Activated CD4-positive, alpha-beta T cell treated with anti-CD3 and anti-CD28 coated beads for 48 hours (primary cell): ENCODE data around the gene CAD.

Experiments
- DNase-seq: peaks from one replicate; pipeline ENCODE4 v3.0.0-alpha.2; 2020

The CAD gene

DNA sequence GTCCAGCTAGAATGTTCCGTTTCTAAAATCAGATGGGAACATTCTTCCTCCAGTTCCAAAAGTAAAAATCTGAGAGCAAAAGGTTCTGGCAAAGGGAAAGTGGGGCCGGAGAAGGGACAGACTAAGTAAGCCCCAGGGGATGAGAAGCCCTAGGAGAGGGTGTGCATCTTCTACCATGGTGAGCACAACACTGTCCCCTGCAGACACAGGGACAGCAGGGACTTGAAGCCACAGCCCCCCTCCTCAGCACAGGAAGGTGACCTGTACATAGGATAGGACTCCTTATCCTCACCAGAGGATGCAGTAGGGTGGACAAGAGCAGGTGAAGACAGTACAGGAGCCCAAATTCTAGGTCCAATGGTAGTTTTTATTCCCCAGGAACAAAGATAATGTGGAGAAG lies 17.9 kb upstream of the CAD start:
- DNase-seq, result no peak

GRCh38 chr2:27201675-27202074 lies 15.5 kb upstream of the CAD start:
- DNase-seq, result no peak

DNA sequence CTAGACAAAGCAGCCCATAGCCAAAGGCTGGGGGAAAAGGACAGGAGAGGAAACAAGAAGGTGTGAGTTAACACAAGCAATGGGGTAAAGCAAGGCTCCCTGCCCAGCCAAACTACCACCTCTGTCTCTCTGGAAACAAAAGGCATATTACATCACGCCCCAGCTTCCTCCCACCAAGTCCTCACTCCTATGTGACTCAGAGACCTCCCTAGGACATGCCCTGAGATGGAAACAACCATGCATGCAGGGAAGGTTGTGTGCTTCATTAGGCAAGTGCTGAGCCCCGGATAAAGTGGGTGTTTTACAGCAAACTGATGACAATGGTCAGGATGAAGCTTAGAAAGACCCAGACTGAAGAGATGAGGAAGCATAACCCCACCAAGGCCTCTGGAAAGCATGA lies 14.3 kb upstream of the CAD start:
- DNase-seq, result no peak

GRCh38 chr2:27203741-27204140 lies 13.4 kb upstream of the CAD start:
- DNase-seq, result no peak

GRCh38 chr2:27204566-27204965 lies 12.6 kb upstream of the CAD start:
- DNase-seq, result no peak

GRCh38 chr2:27205206-27205605 lies 12.0 kb upstream of the CAD start:
- DNase-seq, result no peak

DNA sequence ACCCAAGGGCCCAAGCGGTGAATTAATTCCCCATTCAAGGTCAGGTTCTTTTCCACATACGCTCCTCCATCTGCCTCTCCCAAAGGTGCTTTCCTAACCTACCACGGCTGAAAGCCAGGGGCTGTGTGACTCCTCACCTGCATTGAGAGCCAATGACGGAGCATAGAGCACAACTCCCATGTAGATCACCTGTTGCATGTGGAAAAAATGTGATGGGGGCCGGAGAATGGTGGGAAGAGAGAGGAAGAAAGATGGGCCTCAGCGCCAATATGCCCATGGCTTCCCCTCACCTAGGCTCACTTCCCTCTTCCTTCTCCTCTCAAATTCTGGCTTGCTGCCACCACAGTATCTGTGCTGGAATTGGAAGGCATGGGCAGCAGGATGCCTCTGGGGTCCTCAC lies 10.8 kb upstream of the CAD start:
- no peak for DNase-seq

GRCh38 chr2:27208486-27209050 lies 8.6 kb upstream of the CAD start:
- DNase-seq, result no peak

- DNase-seq, result no peak
These were observed 7.4 kb upstream of the CAD start for GRCh38 chr2:27209621-27210401.

DNA sequence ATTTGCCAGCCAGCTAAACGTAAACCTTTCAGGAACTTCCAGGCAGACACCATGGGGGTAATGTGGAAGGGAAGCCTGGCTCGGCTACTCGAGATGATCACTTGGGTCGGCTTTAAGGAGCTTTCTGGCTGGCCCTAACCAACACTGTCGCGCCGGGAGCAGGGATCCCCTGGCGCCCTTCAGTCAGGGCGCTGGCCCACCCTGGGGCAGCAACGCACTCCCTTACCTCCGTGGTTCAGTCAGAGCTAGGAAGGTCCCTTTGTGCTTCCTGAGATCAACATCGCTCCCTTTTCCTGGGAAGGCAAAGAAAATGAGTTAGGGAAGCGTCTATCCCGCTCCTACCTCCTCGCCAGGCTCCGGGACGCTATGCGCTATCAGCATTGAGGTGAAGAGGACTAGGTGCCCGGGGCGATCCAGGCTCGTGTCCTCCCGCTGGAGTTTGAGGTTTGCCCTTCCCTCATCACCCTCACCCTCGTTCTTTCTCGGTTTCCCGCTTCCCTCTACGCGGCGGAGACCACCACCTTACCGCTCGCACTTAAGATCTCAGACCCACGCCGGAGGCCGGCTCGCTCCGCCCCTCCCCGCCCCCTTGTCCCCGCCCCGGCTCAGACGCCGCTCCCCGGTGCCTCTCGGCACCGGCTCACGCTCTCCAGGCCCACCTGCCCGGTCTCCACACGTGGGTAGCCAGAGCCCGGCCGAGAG lies 5.8 kb upstream of the CAD start:
- DNase-seq, result no peak

- DNase-seq, result peak; percentile 91
These were observed 5.1 kb upstream of the CAD start, which contains the start of the genes ATRAID and SLC5A6 for GRCh38 chr2:27211943-27212625. Gene ATRAID, plus strand, starts transcription at chr2:27212041. Its CDS starts 328 bp downstream, at chr2:27212369. Gene SLC5A6, minus strand, starts transcription at chr2:27212268. Its CDS starts 4,618 bp downstream, at chr2:27207650.

DNA sequence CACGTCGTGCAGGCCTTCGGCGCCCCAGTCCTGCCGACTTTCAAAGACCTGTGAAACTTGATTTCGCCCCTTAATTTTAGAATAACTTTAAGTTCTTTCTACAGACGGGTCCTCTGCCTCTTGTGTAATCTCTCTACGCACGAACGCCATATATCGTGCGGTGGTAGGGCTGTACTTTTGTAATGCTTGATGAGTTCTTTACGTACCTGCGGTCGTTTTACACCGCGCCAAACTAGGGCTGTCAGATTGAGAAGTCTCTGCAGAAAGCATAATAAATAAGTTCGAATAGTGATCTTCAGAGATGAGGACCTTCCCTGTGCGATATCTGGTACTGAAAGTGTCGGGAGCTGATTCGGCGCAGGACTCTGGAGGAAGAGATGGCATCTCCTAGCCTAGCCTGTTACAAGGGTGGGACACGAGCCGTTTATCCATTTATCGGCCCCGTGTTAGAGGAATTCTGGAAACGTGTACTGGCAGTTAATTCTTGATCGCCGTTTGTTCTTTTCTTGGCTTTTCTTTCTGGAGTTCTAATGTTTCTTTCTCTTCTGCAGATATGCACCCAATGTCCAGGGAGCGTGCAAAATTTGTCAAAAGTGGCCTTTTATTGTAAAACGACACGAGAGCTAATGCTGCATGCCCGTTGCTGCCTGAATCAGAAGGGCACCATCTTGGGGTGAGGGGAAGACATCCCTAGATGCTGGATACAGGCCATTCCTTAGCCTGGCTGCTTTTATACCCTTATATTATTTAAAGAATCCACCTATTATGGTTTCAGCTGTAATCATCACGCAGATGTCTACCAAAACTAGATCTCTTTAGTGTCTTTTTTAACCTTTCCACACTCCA lies 4.3 kb upstream of the CAD start:
- peak; percentile 56 for DNase-seq

- DNase-seq, result no peak
These were observed 2.2 kb upstream of the CAD start for GRCh38 chr2:27214941-27215340.

DNA sequence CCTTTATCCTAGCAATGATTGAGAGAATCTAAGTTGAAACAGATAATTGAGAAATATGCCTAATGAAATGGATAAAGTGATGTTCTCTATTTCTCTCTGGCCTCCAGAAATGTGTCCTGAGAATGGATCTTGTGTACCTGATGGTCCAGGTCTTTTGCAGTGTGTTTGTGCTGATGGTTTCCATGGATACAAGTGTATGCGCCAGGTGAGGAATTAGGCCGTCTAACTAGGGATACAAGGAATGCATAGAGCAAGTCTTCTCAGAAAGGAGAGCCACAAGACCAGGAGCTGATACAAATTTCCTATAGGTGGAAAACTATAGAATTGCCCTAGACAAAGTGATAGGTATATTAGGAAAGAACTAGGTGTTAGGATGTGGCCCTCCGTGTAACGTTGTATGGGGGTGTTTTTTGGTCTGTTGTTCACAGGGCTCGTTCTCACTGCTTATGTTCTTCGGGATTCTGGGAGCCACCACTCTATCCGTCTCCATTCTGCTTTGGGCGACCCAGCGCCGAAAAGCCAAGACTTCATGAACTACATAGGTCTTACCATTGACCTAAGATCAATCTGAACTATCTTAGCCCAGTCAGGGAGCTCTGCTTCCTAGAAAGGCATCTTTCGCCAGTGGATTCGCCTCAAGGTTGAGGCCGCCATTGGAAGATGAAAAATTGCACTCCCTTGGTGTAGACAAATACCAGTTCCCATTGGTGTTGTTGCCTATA lies 592 bp upstream of the CAD start:
- DNase-seq, result no peak

GRCh38 chr2:27218614-27219013 lies 1.4 kb downstream of the CAD start:
- DNase-seq, result no peak

DNA sequence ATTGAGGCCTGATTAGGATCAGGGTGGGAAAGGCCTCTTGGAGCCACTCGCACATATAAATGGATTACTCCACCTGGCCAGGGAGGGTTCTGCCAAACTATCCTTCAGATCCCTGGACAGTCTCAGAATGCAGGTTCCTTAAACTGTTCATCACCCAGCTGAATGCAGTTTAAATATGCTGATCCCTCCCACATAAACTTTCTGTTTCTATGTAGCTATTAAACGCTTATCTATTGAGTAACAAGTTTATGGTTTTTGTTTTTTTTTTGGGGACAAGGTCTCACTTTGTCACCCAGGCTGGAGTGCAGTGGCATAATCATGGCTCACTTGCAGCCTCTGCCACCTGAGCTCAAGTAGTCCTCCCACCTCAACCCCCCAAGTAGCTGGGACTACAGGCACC lies 1.9 kb downstream of the CAD start:
- DNase-seq, result no peak

DNA sequence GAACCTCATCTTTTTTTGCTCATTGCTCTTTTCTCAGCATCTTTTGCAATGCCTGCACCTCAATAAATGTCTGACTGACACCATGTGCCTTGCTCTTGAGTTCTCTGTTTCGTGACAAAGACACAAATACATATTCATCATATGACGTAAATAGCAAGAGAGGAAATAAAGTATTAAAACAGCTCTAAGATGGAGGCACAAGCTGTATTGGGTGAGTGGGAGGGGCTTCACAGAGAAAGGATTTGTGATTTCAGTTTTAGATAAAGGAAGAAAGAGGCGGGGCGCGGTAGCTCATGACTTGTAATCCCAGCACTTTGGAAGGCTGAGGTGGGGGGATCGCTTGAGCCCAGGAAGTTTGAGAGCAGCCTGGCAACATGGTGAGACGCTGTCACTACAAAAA lies 2.9 kb downstream of the CAD start:
- no peak for DNase-seq

- DNase-seq, result no peak
These were observed 4.0 kb downstream of the CAD start for GRCh38 chr2:27221166-27221565.

DNA sequence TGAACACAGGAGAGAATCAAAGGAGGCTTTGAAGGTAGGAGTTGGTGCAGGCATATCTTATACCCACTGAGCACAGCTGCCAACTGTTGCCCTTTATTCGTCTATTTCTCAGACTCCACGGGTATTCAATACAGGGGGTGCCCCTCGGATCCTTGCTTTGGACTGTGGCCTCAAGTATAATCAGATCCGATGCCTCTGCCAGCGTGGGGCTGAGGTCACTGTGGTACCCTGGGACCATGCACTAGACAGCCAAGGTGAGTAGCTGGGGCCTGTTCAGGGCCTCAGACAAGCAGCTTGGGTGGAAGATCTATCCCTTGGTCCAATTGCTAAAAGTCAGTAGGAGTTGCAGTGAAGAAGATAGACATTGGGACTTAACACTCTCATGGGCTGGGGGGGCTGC lies 5.2 kb downstream of the CAD start:
- DNase-seq, result no peak

GRCh38 chr2:27223416-27223815 lies 6.2 kb downstream of the CAD start:
- no peak for DNase-seq

GRCh38 chr2:27225526-27225925 lies 8.4 kb downstream of the CAD start:
- no peak for DNase-seq

DNA sequence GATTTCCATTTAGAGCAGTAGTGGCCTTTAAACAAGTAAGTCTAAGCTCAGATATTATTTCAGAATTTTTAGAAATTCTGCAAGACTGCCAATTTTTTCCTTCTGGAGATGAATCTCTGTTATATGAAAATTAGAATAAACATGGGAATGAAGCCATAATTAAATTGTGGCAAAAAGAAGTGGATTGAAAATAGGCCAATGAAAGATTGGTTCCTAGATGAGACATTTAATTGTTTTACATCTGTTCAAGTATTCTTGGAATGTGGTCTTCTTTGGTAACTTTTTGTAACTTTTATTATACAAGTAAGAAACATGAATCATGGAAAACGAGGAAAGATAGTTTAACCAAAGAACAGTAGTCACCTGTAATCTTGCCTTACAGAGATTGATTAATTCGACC lies 10.3 kb downstream of the CAD start:
- DNase-seq, result no peak
